ENCODE measurements around the gene B9D1.

Gene B9D1

GRCh38 chr17:19410091-19410490 is 47.6 kb upstream of the B9D1 start:
- Histone ChIP-seq H3K27me3 (ENCODE audit: low read length) (no peaks in the 10 kb centered on the region), H3K27ac (ENCODE audit: low read depth, low read length) (no peak overlapping the region), H3K9me3 (ENCODE audit: insufficient read depth, low read length) (no peaks in the 10 kb centered on the region), H3F3A (ENCODE audit: insufficient read depth) (no peaks in the 10 kb centered on the region), H3K9ac (ENCODE audit: low read length) (no peak overlapping the region), H3K9me2 (replicated peaks; ENCODE audit: insufficient read depth, low read length) (no peaks in the 10 kb centered on the region), H3K4me2 (ENCODE audit: low read depth, low read length, poor library complexity, severe bottlenecking) (no peak overlapping the region), H4K20me1 (ENCODE audit: low read depth, low read length) (no peaks in the 10 kb centered on the region), H2AFZ (ENCODE audit: low read depth, low read length, severe bottlenecking) (no peak overlapping the region), H3K4me3 (ENCODE audit: insufficient read depth, low read length, poor library complexity, severe bottlenecking) (no peak overlapping the region), H3K79me2 (ENCODE audit: insufficient read depth, low read length) (no peaks in the 10 kb centered on the region), H3K36me3 (ENCODE audit: low read length) (no peaks in the 10 kb centered on the region)
- TF ChIP-seq EZH2phosphoT487 (conservative IDR thresholded peaks at IDR 0.05; ENCODE audit: low read length), result no peak
- TF ChIP-seq CTCF (IDR thresholded peaks at IDR 0.05; ENCODE audit: insufficient read depth, low read length, poor library complexity, severe bottlenecking), result no peak

GRCh38 chr17:19409509-19409908 is 47.0 kb upstream of the B9D1 start:
- no peaks in the 10 kb centered on the region for H4K20me1 ChIP-seq (ENCODE audit: low read depth, low read length)
- H3K4me2 ChIP-seq (ENCODE audit: low read depth, low read length, poor library complexity, severe bottlenecking), result no peak overlapping the region
- no peak for TF ChIP-seq CTCF (IDR thresholded peaks at IDR 0.05; ENCODE audit: insufficient read depth, low read length, poor library complexity, severe bottlenecking)
- no peak for TF ChIP-seq EZH2phosphoT487 (conservative IDR thresholded peaks at IDR 0.05; ENCODE audit: low read length)
- H2AFZ ChIP-seq (ENCODE audit: low read depth, low read length, severe bottlenecking), result no peak overlapping the region
- H3K27ac ChIP-seq (ENCODE audit: low read depth, low read length), result no peak overlapping the region
- H3K9ac ChIP-seq (ENCODE audit: low read length), result no peak overlapping the region
- H3K9me3 ChIP-seq (ENCODE audit: insufficient read depth, low read length), result no peaks in the 10 kb centered on the region
- no peaks in the 10 kb centered on the region for H3K27me3 ChIP-seq (ENCODE audit: low read length)
- no peak overlapping the region for H3K4me3 ChIP-seq (ENCODE audit: insufficient read depth, low read length, poor library complexity, severe bottlenecking)
- no peaks in the 10 kb centered on the region for H3K79me2 ChIP-seq (ENCODE audit: insufficient read depth, low read length)
- no peaks in the 10 kb centered on the region for H3K36me3 ChIP-seq (ENCODE audit: low read length)
- no peaks in the 10 kb centered on the region for H3K9me2 ChIP-seq (replicated peaks; ENCODE audit: insufficient read depth, low read length)
- no peaks in the 10 kb centered on the region for H3F3A ChIP-seq (ENCODE audit: insufficient read depth)

- no peak overlapping the region for H3K4me3 ChIP-seq (ENCODE audit: insufficient read depth, low read length, poor library complexity, severe bottlenecking)
- H3K79me2 ChIP-seq (ENCODE audit: insufficient read depth, low read length), result no peaks in the 10 kb centered on the region
- no peak overlapping the region for H3K9ac ChIP-seq (ENCODE audit: low read length)
- no peaks in the 10 kb centered on the region for H3K9me3 ChIP-seq (ENCODE audit: insufficient read depth, low read length)
- no peaks in the 10 kb centered on the region for H4K20me1 ChIP-seq (ENCODE audit: low read depth, low read length)
- no peaks in the 10 kb centered on the region for H3F3A ChIP-seq (ENCODE audit: insufficient read depth)
- no peaks in the 10 kb centered on the region for H3K9me2 ChIP-seq (replicated peaks; ENCODE audit: insufficient read depth, low read length)
- no peak overlapping the region for H3K4me2 ChIP-seq (ENCODE audit: low read depth, low read length, poor library complexity, severe bottlenecking)
- no peak overlapping the region for H3K27ac ChIP-seq (ENCODE audit: low read depth, low read length)
- H3K36me3 ChIP-seq (ENCODE audit: low read length), result no peaks in the 10 kb centered on the region
- TF ChIP-seq CTCF (IDR thresholded peaks at IDR 0.05; ENCODE audit: insufficient read depth, low read length, poor library complexity, severe bottlenecking) (no peak), EZH2phosphoT487 (conservative IDR thresholded peaks at IDR 0.05; ENCODE audit: low read length) (no peak)
- H3K27me3 ChIP-seq (ENCODE audit: low read length), result no peaks in the 10 kb centered on the region
- no peak overlapping the region for H2AFZ ChIP-seq (ENCODE audit: low read depth, low read length, severe bottlenecking)
Measured at GRCh38 chr17:19409066-19409465, 46.5 kb upstream of the B9D1 start.

- H3K9me3 ChIP-seq (ENCODE audit: insufficient read depth, low read length), result no peaks in the 10 kb centered on the region
- H3K4me2 ChIP-seq (ENCODE audit: low read depth, low read length, poor library complexity, severe bottlenecking), result no peak overlapping the region
- H3K4me3 ChIP-seq (ENCODE audit: insufficient read depth, low read length, poor library complexity, severe bottlenecking), result no peak overlapping the region
- TF ChIP-seq EZH2phosphoT487 (conservative IDR thresholded peaks at IDR 0.05; ENCODE audit: low read length) (no peak), CTCF (IDR thresholded peaks at IDR 0.05; ENCODE audit: insufficient read depth, low read length, poor library complexity, severe bottlenecking) (no peak)
- no peak overlapping the region for H2AFZ ChIP-seq (ENCODE audit: low read depth, low read length, severe bottlenecking)
- no peaks in the 10 kb centered on the region for H3F3A ChIP-seq (ENCODE audit: insufficient read depth)
- no peaks in the 10 kb centered on the region for H4K20me1 ChIP-seq (ENCODE audit: low read depth, low read length)
- no peaks in the 10 kb centered on the region for H3K36me3 ChIP-seq (ENCODE audit: low read length)
- no peak overlapping the region for H3K27ac ChIP-seq (ENCODE audit: low read depth, low read length)
- no peaks in the 10 kb centered on the region for H3K9me2 ChIP-seq (replicated peaks; ENCODE audit: insufficient read depth, low read length)
- no peak overlapping the region for H3K9ac ChIP-seq (ENCODE audit: low read length)
- H3K27me3 ChIP-seq (ENCODE audit: low read length), result no peaks in the 10 kb centered on the region
- no peaks in the 10 kb centered on the region for H3K79me2 ChIP-seq (ENCODE audit: insufficient read depth, low read length)
Measured at GRCh38 chr17:19408346-19408710, 45.8 kb upstream of the B9D1 start.

All from SU-DHL-6 (cell line).